Endometrial microvascular endothelial cells (primary cell): ENCODE results near the gene ATF4. TPM values are rescaled to one million over a fixed set of nuclear protein-coding genes. Genes with fewer than 3 reads are reported as not detected.

ENCODE experiments used
- in situ Hi-C: cut with HindIII; loops from 2 replicates; pipeline ENCODE4 v1.10.0; 2017; ENCODE audit warnings: low sequenced_read_pairs, low pct_unique_long_range_greater_than_20kb; ENCODE audit errors: inconsistent ontology term
- total RNA-seq: library from RNA; depleted of rRNA; stranded (reverse); fragments of >200 nt; gene quantifications from one replicate; pipeline ENCODE4 v1.2.3, GENCODE V29; 2015; ENCODE audit errors: inconsistent ontology term

The ATF4 gene
- total RNA-seq, 1 donor from 2014 or later, result 209 TPM

- in situ Hi-C loops, result no loop called here
Observed at GRCh38 chr22:39487826-39488520, 32.4 kb upstream of the ATF4 start.

- in situ Hi-C loops, result no loop called here
Observed at GRCh38 chr22:39488563-39489083, 31.7 kb upstream of the ATF4 start.

GRCh38 chr22:39489094-39490068 is 31.0 kb upstream of the ATF4 start:
- in situ Hi-C loops, result no loop called here

- in situ Hi-C loops, result no loop called here
Observed at GRCh38 chr22:39490135-39490798, 30.1 kb upstream of the ATF4 start.

- in situ Hi-C loops, result no loop called here
Observed at GRCh38 chr22:39490966-39491680, 29.2 kb upstream of the ATF4 start.

GRCh38 chr22:39491696-39492095 is 28.7 kb upstream of the ATF4 start:
- in situ Hi-C loops, result no loop called here

- in situ Hi-C loops, result no loop called here
Observed at GRCh38 chr22:39492186-39492585, 28.2 kb upstream of the ATF4 start.

- in situ Hi-C loops, result no loop called here
Observed at GRCh38 chr22:39493759-39494158, 26.6 kb upstream of the ATF4 start.

- in situ Hi-C loops, result no loop called here
Observed at GRCh38 chr22:39494471-39495120, 25.8 kb upstream of the ATF4 start.

GRCh38 chr22:39496131-39496838 is 24.1 kb upstream of the ATF4 start:
- in situ Hi-C loops, result no loop called here

- in situ Hi-C loops, result no loop called here
Observed at GRCh38 chr22:39497429-39497828, 22.9 kb upstream of the ATF4 start.

GRCh38 chr22:39498368-39498767 is 22.0 kb upstream of the ATF4 start:
- in situ Hi-C loops, result no loop called here

GRCh38 chr22:39498802-39499201 is 21.6 kb upstream of the ATF4 start:
- in situ Hi-C loops, result no loop called here

GRCh38 chr22:39500101-39500500 is 20.3 kb upstream of the ATF4 start:
- in situ Hi-C loops, result no loop called here

- in situ Hi-C loops, result no loop called here
Observed at GRCh38 chr22:39501644-39502108, 18.7 kb upstream of the ATF4 start.

- in situ Hi-C loops, result no loop called here
Observed at GRCh38 chr22:39502109-39502788, 18.1 kb upstream of the ATF4 start, which contains the start of gene MIEF1. Gene MIEF1, plus strand, starts transcription at chr22:39502290. Its CDS starts 9,005 bp downstream, at chr22:39511295.
